ENCODE results near the gene DMC1.

Gene DMC1

GRCh38 chr22:38501797-38502672 is 67.9 kb downstream of the DMC1 start:
- Histone ChIP-seq H3K27ac (no peak overlapping the region), H3K4me3 (no peak overlapping the region), H3K9ac (ENCODE audit: insufficient read length) (no peak overlapping the region), H3K36me3 (ENCODE audit: insufficient read depth, low read length) (peaks cover 82% of the 10 kb centered on the region), H3K9me3 (ENCODE audit: low read depth, low read length) (no peaks in the 10 kb centered on the region)
- TF ChIP-seq POLR2AphosphoS5 (IDR thresholded peaks at IDR 0.05; ENCODE audit: borderline replicate concordance, low read depth, low read length) (no peak), EZH2 (IDR thresholded peaks at IDR 0.05) (no peak), FOXP2 (optimal IDR thresholded peaks at IDR 0.05; ENCODE audit: control extremely low read depth, extremely low read length, insufficient read depth) (no peak)
- no peak for DNase-seq (ENCODE audit: low read depth, low spot score)

- H3K36me3 ChIP-seq (ENCODE audit: insufficient read depth, low read length) = peaks cover 97% of the 10 kb centered on the region
- H3K9me3 ChIP-seq (ENCODE audit: low read depth, low read length) = no peaks in the 10 kb centered on the region
- no peak for TF ChIP-seq FOXP2 (optimal IDR thresholded peaks at IDR 0.05; ENCODE audit: control extremely low read depth, extremely low read length, insufficient read depth)
- no peak for TF ChIP-seq POLR2AphosphoS5 (IDR thresholded peaks at IDR 0.05; ENCODE audit: borderline replicate concordance, low read depth, low read length)
- TF ChIP-seq EZH2 (IDR thresholded peaks at IDR 0.05) = no peak
- no peak overlapping the region for H3K4me3 ChIP-seq
- no peak overlapping the region for H3K27ac ChIP-seq
- no peak overlapping the region for H3K9ac ChIP-seq (ENCODE audit: insufficient read length)
- no peak for DNase-seq (ENCODE audit: low read depth, low spot score)
These were observed 72.1 kb downstream of the DMC1 start for GRCh38 chr22:38497869-38498268.

GRCh38 chr22:38494939-38495338 is 75.0 kb downstream of the DMC1 start:
- no peak for TF ChIP-seq EZH2 (IDR thresholded peaks at IDR 0.05)
- TF ChIP-seq POLR2AphosphoS5 (IDR thresholded peaks at IDR 0.05; ENCODE audit: borderline replicate concordance, low read depth, low read length) = no peak
- TF ChIP-seq FOXP2 (optimal IDR thresholded peaks at IDR 0.05; ENCODE audit: control extremely low read depth, extremely low read length, insufficient read depth) = no peak
- DNase-seq (ENCODE audit: low read depth, low spot score) = no peak
- H3K27ac ChIP-seq = no peak overlapping the region
- H3K9ac ChIP-seq (ENCODE audit: insufficient read length) = no peak overlapping the region
- no peak overlapping the region for H3K4me3 ChIP-seq
- peaks cover 100% of the 10 kb centered on the region for H3K36me3 ChIP-seq (ENCODE audit: insufficient read depth, low read length)
- H3K9me3 ChIP-seq (ENCODE audit: low read depth, low read length) = no peaks in the 10 kb centered on the region

- H3K9me3 ChIP-seq (ENCODE audit: low read depth, low read length) = no peaks in the 10 kb centered on the region
- H3K9ac ChIP-seq (ENCODE audit: insufficient read length) = no peak overlapping the region
- no peak overlapping the region for H3K27ac ChIP-seq
- peaks cover 100% of the 10 kb centered on the region for H3K36me3 ChIP-seq (ENCODE audit: insufficient read depth, low read length)
- no peak overlapping the region for H3K4me3 ChIP-seq
- no peak for DNase-seq (ENCODE audit: low read depth, low spot score)
- TF ChIP-seq POLR2AphosphoS5 (IDR thresholded peaks at IDR 0.05; ENCODE audit: borderline replicate concordance, low read depth, low read length) (no peak), FOXP2 (optimal IDR thresholded peaks at IDR 0.05; ENCODE audit: control extremely low read depth, extremely low read length, insufficient read depth) (no peak), EZH2 (IDR thresholded peaks at IDR 0.05) (no peak)
These were observed 75.5 kb downstream of the DMC1 start for GRCh38 chr22:38494498-38494897.

DNA sequence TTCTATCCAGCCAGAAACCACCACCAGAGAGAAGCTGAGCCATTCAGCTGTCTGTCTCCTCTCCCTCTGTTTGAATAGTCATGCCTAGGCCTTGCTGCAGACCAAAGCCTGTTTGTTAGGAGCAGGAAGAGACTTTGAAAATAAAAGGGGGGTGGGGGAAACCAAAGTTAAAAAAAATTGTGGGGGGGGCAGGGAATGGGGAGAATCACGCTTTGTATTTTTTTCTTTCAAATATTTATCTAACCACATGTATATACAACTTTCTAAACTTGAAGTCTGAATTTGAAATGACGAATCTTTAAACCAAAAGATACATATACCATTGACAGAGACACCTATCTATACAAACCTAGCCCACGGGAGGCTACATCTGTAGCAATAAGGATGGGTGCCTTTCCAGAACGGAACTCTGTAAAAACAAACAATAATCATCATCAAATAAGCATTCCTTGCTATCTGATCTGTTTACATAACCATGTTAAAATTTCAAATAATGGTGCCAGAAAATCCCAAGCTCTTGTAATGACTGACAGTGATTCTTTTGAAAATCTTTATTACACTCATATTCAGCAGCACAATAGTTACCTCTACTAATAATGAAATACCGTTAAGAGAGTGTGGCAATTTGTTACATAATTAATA is 78.2 kb downstream of the DMC1 start:
- H3K4me3 ChIP-seq = no peak overlapping the region
- H3K9ac ChIP-seq (ENCODE audit: insufficient read length) = no peak overlapping the region
- DNase-seq (ENCODE audit: low read depth, low spot score) = no peak
- H3K9me3 ChIP-seq (ENCODE audit: low read depth, low read length) = no peaks in the 10 kb centered on the region
- peaks cover 100% of the 10 kb centered on the region for H3K36me3 ChIP-seq (ENCODE audit: insufficient read depth, low read length)
- peak overlapping the region; percentile 15; the same call in 1 of the 2 replicates for H3K27ac ChIP-seq
- TF ChIP-seq FOXP2 (optimal IDR thresholded peaks at IDR 0.05; ENCODE audit: control extremely low read depth, extremely low read length, insufficient read depth) = no peak
- no peak for TF ChIP-seq POLR2AphosphoS5 (IDR thresholded peaks at IDR 0.05; ENCODE audit: borderline replicate concordance, low read depth, low read length)
- no peak for TF ChIP-seq EZH2 (IDR thresholded peaks at IDR 0.05)

DNA sequence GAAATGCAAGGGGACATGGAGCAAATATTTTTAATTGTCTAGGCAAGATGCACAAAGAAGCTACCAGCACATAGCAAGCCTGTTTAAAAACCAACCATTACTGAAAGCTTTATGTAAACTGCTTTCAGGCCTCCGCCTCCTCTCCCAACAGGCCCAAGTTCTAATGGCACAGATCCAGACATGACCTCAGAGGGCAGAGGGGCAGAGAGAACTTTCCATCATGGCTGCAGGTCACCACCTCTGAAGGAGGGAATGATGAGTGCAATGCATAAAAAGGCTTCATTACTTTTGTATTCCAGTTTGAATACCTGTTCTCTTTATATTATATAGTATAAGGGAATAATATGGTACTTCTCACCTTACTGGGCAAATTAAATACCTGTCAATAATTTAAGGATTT is 79.1 kb downstream of the DMC1 start:
- H3K27ac ChIP-seq = peak overlapping the region; percentile 60; the same call in 1 of the 2 replicates
- H3K36me3 ChIP-seq (ENCODE audit: insufficient read depth, low read length) = peaks cover 100% of the 10 kb centered on the region
- no peak overlapping the region for H3K4me3 ChIP-seq
- DNase-seq (ENCODE audit: low read depth, low spot score) = no peak
- no peaks in the 10 kb centered on the region for H3K9me3 ChIP-seq (ENCODE audit: low read depth, low read length)
- TF ChIP-seq POLR2AphosphoS5 (IDR thresholded peaks at IDR 0.05; ENCODE audit: borderline replicate concordance, low read depth, low read length) (no peak), EZH2 (IDR thresholded peaks at IDR 0.05) (no peak), FOXP2 (optimal IDR thresholded peaks at IDR 0.05; ENCODE audit: control extremely low read depth, extremely low read length, insufficient read depth) (no peak)
- no peak overlapping the region for H3K9ac ChIP-seq (ENCODE audit: insufficient read length)

GRCh38 chr22:38490475-38490874 is 79.5 kb downstream of the DMC1 start:
- Histone ChIP-seq H3K36me3 (ENCODE audit: insufficient read depth, low read length) (peaks cover 99% of the 10 kb centered on the region), H3K27ac (peak overlapping the region; percentile 60)

GRCh38 chr22:38489561-38490145 is 80.3 kb downstream of the DMC1 start:
- Histone ChIP-seq H3K9ac (ENCODE audit: insufficient read length) (no peak overlapping the region), H3K27ac (peak overlapping the region; percentile 43; the same call in 1 of the 2 replicates), H3K36me3 (ENCODE audit: insufficient read depth, low read length) (peaks cover 98% of the 10 kb centered on the region), H3K4me3 (no peak overlapping the region), H3K9me3 (ENCODE audit: low read depth, low read length) (no peaks in the 10 kb centered on the region)
- TF ChIP-seq FOXP2 (optimal IDR thresholded peaks at IDR 0.05; ENCODE audit: control extremely low read depth, extremely low read length, insufficient read depth) = no peak
- TF ChIP-seq POLR2AphosphoS5 (IDR thresholded peaks at IDR 0.05; ENCODE audit: borderline replicate concordance, low read depth, low read length) = no peak
- TF ChIP-seq EZH2 (IDR thresholded peaks at IDR 0.05) = no peak
- DNase-seq (ENCODE audit: low read depth, low spot score) = no peak

More at GRCh38 chr22:38490475-38490874, 79.5 kb downstream of the DMC1 start:
- DNase-seq (ENCODE audit: low read depth, low spot score) = no peak
- TF ChIP-seq EZH2 (IDR thresholded peaks at IDR 0.05) (no peak), FOXP2 (optimal IDR thresholded peaks at IDR 0.05; ENCODE audit: control extremely low read depth, extremely low read length, insufficient read depth) (no peak), POLR2AphosphoS5 (IDR thresholded peaks at IDR 0.05; ENCODE audit: borderline replicate concordance, low read depth, low read length) (no peak)
- Histone ChIP-seq H3K9me3 (ENCODE audit: low read depth, low read length) (no peaks in the 10 kb centered on the region), H3K4me3 (no peak overlapping the region), H3K9ac (ENCODE audit: insufficient read length) (no peak overlapping the region)

Measured in SK-N-MC (cell line).